Posterior cingulate gyrus (tissue), 11 donors: ENCODE data around the gene HEBP2.

ENCODE experiments used
- DNase-seq, 10 donors: peaks; one replicate each; pipeline versions ENCODE4 v3.0.0 to v3.0.0-alpha.2; 2020 to 2021; ENCODE audit warnings: mixed read lengths in 3 of 10
- intact Hi-C: fragments of 100-400 bp; cut with DNase I; formaldehyde crosslinking; loops from one replicate; pipeline ENCODE4 v1.15.1; 2023

HEBP2 gene

DNA sequence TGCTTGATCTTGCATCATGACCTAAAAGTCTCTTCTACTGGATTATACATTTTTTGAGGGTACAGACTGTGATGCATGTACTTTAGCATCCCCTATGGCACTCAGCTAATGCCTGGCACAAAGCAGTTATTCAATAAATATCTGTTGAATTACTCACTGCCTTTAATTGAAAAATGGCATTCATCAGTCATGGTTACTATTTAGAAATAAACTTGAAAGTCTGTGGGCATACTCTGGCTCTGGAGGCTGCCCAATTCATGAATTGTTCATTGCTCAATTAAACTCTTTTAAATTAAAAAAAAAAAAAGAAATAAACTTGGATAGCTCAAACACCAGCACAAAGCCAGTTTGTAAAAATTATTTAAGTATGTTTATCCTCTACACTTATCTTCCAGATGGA, 40.0 kb downstream of the HEBP2 start:
- DNase-seq: no peak
- intact Hi-C loops: no loop called here

DNA sequence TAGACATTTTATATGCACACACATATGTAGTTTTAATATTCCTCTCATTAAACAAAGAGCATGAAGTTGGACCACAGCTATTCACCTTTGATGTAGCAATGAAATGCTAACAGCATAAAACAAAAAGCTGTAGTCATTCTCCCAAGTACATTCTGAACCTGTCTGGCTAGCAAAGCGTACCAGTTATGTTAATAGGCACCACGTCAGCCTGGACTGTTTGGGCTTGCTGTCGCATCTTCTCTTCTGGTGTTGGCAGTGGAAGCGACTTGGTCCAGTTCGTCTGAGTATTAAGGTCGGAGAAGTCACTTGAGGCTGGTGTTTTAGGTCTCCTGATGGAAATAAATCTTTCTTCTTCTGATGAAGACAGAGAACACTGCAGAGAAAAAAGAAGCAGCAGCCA, 42.8 kb downstream of the HEBP2 start:
- intact Hi-C loops: no loop called here
- DNase-seq: no peak

DNA sequence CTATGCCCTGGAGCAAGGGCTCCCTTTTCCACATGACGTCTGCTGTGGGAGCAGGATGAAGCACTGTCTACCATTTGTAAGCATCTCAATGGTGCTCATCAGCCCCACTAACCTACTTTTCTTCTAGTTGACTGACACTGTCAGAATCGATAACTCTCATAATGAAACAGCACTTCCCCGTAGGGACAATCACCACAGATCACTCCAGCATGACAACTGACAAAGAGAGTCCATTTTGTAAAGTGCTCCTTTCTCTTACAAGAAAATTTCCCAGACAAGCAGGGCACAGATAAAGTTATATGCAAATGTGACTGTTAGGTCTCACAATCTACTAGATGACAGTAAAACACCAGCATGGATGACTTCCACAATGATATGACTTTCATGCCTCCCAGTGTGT, 46.4 kb downstream of the HEBP2 start:
- intact Hi-C loops: no loop called here
- no peak for DNase-seq

DNA sequence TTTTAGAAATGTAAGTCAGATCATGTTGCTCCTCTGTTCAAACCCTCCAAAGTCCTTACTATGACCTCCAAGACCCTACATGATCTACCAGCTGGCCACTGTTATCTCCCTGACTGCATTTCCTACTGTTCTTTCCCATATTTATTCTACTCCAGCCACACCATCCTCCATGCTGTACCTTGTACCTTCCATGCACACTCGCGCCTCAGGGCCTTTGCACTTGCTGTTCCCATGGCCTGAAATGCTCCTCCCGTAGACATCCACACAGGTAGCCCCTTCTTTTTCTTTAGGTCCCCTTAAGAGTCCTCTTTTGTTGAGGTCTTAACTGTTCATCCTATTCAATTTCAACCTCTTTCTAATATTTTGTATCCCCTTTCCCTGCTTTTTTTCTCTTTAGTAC, 47.0 kb downstream of the HEBP2 start:
- no peak for DNase-seq
- intact Hi-C loops: no loop called here

DNA sequence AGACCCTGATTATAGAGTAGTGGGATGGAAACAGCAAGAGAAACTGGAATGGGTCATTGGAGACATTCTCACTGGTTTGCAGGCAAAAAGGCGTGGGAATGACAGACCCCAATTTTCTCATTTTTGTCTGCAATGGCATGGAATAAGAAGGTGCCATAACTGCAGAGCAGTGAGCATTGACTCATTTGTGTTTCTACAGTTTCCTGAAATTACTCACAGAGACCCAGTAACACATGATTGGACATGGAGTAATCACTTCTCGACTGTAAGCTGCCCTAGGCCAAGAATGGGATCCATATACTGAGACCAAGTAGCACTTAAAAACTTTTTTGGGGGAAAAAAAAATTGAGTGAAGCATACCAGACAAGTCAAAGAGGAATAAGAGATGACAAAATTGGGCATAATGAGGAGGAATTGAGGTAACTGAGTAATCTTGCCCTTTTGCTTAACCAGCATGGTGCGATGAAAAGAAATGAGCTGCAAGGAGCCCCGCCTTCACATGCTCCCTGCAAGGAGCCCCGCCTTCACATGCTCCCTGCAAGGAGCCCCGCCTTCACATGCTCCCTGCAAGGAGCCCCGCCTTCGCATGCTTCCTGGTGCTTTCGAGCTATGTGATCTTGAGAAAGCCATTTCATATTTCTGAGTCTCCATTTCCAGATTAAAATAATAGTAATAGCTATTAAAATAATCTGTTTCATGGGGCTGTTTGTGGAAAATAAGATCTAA, 51.1 kb downstream of the HEBP2 start:
- DNase-seq: no peak
- intact Hi-C loops: no loop called here

DNA sequence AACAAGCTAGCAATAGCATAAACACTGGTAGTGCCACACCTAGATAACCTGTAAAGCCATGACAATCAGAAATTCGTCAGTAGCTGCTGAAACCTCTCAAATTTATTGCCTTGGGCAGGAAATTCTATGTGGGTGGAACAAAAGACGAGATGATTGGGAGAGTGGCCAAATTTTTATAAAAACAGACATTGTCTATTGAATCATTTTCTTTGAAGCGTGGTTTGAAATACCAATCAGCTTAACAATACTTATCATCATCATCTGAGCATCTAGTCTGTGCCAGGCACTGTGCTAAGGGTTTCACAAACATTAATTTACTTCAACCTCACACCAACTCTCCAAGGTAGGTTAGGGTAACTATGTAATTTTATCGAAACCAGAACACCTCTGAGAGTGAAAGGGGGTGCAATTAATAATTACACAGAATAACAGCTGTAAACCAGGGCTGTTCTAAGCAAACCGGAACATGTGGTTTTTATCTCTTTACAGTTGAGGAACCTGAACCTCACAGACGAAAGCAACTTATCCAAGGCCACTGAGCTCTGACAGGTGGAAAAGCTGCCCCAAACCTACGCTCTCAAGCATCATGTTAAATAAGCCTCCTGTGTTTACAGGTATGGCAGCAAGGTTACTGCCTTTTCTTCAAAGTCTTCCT, 51.9 kb downstream of the HEBP2 start:
- DNase-seq: no peak
- intact Hi-C loops: no loop called here

DNA sequence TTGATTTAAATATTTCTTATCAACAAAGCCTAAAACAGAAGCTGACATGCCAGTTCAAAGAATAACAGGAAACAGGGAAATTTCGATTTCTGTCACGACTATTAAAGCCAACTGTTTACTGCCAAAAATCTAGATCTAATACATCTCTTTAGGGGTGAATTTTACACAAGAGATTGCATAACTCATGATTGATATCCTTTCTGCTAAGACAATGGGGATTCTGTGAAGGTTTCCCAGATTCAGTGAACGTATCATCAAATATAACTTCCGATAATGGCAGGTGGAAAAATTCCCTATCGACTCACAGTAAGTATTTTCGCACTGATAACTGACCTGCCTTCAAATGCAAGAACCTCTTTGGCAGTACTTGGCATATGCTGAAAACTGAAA, 52.4 kb downstream of the HEBP2 start:
- intact Hi-C loops: no loop called here

DNA sequence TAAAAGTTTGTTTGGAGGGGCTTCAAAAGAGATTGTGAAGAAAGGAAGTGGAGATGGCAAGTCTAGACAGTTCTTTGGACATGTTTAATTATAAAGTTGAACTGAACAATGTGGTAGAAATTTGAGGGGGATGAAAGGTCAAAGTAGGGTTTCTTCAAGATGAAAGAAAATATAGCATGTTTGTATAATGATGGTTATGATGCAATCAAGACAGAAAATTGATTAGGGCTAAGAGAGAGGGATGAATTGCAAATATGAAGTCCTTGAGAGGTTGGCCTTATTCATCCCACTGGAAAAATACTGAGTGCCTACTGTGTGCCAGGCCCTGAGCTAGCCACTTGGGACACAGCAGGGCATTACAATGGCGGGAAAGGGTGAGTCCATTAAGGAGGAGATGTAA, 57.6 kb downstream of the HEBP2 start:
- intact Hi-C loops: no loop called here
- DNase-seq: no peak

More for the DNA sequence above, 52.4 kb downstream of the HEBP2 start:
- DNase-seq: no peak

DNA sequence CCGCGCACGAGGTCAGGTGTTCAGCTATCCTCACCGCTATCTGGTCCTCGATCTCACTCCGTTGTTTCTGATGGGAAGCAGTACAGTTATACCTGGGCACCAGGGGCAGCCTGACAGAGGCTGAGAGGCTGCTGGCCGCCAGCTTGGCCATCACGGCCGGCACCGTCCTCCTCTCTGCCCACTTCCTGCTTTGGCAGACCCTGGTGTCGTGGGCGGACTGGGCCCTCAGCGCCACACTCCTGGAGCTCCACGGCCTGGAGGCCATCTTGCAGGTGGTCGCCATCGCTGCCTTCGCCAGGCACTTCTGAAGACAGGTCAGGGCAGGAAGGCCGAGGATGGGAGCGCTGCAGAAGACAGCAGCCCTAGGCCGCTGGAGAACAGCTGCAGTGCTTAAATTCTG, 60.1 kb downstream of the HEBP2 start:
- intact Hi-C loops: no loop called here
- DNase-seq: peak in 1 of 10 donors; percentile 80

DNA sequence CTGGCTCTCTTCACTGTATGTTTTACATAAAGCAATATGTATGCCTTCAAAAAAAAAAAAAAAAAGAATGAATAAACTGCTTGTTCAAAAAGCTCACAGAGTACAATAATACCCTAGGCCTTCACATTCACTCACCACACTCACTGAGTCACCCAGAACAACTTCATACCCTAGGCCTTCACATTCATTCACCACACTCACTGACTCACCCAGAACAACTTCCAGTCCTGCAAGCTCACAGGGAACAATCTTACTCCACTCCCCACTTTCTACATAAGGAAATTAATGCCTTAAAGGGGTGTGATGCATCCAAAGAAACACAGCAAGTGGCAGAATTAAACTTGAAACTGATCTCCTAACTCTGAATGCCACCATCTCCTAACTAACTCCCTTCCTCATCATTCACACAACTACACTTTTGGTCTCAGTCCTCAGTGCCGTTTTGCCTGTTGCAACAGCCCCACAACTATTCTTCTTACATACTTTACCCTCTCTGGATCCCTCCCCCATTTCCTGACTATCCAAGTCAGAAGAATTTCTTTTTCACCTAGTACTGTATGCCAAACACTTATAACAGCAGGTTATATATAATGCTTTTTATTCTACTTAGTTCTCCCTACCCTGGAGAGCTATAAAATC, 61.1 kb downstream of the HEBP2 start:
- intact Hi-C loops: no loop called here
- no peak for DNase-seq

DNA sequence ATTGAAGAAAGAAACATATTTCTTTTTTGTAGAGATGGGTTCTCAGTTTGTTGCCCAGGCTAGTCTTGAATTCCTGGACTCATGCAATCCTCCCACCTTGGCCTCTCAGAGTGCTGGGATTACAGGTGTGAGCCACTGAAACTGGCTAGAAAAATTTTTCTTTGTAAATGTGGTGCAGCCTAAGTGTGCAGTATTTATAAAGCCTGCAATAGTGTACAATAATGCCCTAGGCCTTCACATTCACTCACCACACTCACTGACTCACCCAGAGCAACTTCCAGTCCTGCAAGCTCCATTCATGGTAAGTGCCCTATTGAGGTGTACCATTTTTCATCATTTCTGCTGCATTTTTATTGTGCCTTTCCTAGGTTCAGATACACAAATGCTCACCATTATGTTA, 63.9 kb downstream of the HEBP2 start:
- intact Hi-C loops: no loop called here
- DNase-seq: no peak

DNA sequence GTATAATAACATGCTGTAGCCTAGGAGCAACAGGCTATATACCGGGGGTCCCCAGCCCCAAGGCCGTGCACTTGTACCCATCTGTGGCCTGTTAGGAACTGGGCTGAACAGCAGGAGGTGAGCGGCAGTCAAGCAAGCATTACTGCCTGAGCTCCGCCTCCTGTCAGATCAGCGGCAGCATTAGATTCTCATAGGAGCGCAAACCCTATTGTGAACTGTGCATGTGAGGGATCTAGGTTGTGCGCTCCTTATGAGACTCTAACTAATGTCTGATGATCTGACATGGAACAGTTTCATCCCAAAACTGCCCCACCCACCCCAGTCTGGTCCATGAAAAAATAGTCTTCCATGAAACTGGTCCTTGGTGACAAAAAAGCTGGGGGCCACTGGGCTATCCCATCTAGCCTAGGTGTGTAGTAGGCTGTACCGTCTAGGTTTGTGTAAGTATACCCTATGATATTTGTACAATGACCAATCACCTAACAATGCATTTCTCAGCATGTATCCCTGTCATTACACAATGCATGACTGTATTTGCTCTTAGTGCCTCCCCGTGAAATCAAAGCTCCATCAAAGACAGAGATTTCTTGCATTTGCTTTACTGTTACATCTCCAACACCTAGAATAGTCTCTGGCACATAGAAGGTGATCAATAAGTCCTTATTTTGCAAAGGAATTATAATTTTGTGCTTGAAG, 64.4 kb downstream of the HEBP2 start:
- intact Hi-C loops: no loop called here
- DNase-seq: no peak
